DOHH2 (cell line): ENCODE measurements around the gene PRKN.

ENCODE experiments used
- H3F3A ChIP-seq: fragments of 200-600 bp; sonication (generic), shearing (Covaris generic); 2 replicates; pipeline ENCODE4 v1.6.0; 2016; ENCODE audit warnings: antibody characterized with exemption, mild to moderate bottlenecking; ENCODE audit not compliant: control insufficient read depth, insufficient read depth
- H3K27ac ChIP-seq: fragments of 200-600 bp; sonication (generic); 2 replicates; pipeline ENCODE4 v1.5.1; 2014; ENCODE audit warnings: low read depth, mild to moderate bottlenecking, low read length, moderate library complexity
- H3K27me3 ChIP-seq: fragments of 200-600 bp; sonication (generic); 2 replicates; pipeline ENCODE4 v1.6.1; 2014; ENCODE audit warnings: mild to moderate bottlenecking, low read length, mixed read lengths; ENCODE audit not compliant: control insufficient read depth
- H3K36me3 ChIP-seq: fragments of 200-600 bp; sonication (generic); 2 replicates; pipeline ENCODE4 v1.6.1; 2014; ENCODE audit warnings: mild to moderate bottlenecking, low read length, moderate library complexity, mixed read lengths; ENCODE audit not compliant: control insufficient read depth
- H3K4me1 ChIP-seq: fragments of 200-600 bp; sonication (generic); 2 replicates; pipeline ENCODE4 v1.6.1; 2014; ENCODE audit warnings: mild to moderate bottlenecking, low read length, mixed read lengths; ENCODE audit not compliant: control insufficient read depth
- H3K4me2 ChIP-seq: fragments of 200-600 bp; sonication (generic); 2 replicates; pipeline ENCODE4 v1.6.0; 2014; ENCODE audit warnings: mild to moderate bottlenecking, low read length, moderate library complexity
- H3K4me3 ChIP-seq: fragments of 200-600 bp; sonication (generic); 2 replicates; pipeline ENCODE4 v1.5.1; 2014; ENCODE audit warnings: mild to moderate bottlenecking, low read length, mixed read lengths
- H3K79me2 ChIP-seq: fragments of 200-600 bp; sonication (generic); 2 replicates; pipeline ENCODE4 v1.6.1; 2014; ENCODE audit warnings: mild to moderate bottlenecking, low read length, mixed read lengths; ENCODE audit not compliant: control insufficient read depth
- H3K9me2 ChIP-seq: fragments of 200-600 bp; sonication (generic); replicated peaks from 2 replicates; pipeline ENCODE4 v1.6.1; 2014; ENCODE audit warnings: mild to moderate bottlenecking, low read length, mixed read lengths; ENCODE audit not compliant: control insufficient read depth
- H3K9me3 ChIP-seq: fragments of 200-600 bp; sonication (generic); 2 replicates; pipeline ENCODE4 v1.6.1; 2014; ENCODE audit warnings: antibody characterized with exemption, low read length, mixed read lengths; ENCODE audit not compliant: control insufficient read depth, insufficient read depth
- H4K20me1 ChIP-seq: fragments of 200-600 bp; sonication (generic); 2 replicates; pipeline ENCODE4 v1.6.0; 2014; ENCODE audit warnings: low read depth, mild to moderate bottlenecking, antibody characterized with exemption, low read length, moderate library complexity; ENCODE audit not compliant: control insufficient read depth, insufficient read depth
- CTCF ChIP-seq: fragments of 200-600 bp; sonication (generic); IDR thresholded peaks from one replicate; pipeline ENCODE4 v1.5.1; 2014; ENCODE audit warnings: antibody characterized with exemption, mild to moderate bottlenecking, low read depth, low read length; ENCODE audit not compliant: poor library complexity, severe bottlenecking
- EZH2phosphoT487 ChIP-seq: fragments of 200-600 bp; sonication (generic); IDR thresholded peaks from 2 replicates; pipeline ENCODE4 v1.6.1; 2017; ENCODE audit warnings: borderline replicate concordance, mild to moderate bottlenecking, antibody characterized with exemption, low read length, moderate library complexity, mixed read lengths

Gene PRKN

GRCh38 chr6:161372422-161372793 lies 1355.2 kb downstream of the PRKN start:
- no peaks in the 10 kb centered on the region for H3K27me3 ChIP-seq
- H3K4me1 ChIP-seq = 0 out of 2 replicates have a peak, but pooled peaks cover 3% of the 10 kb centered on the region
- H3K27ac ChIP-seq = no peak overlapping the region
- H3K4me2 ChIP-seq = no peak overlapping the region
- H3K79me2 ChIP-seq = no peaks in the 10 kb centered on the region
- no peaks in the 10 kb centered on the region for H3K9me3 ChIP-seq
- H3K4me3 ChIP-seq = no peak overlapping the region
- H3K36me3 ChIP-seq = no peaks in the 10 kb centered on the region
- no peaks in the 10 kb centered on the region for H3K9me2 ChIP-seq
- no peaks in the 10 kb centered on the region for H4K20me1 ChIP-seq
- TF ChIP-seq EZH2phosphoT487 (no peak), CTCF (no peak)
- no peaks in the 10 kb centered on the region for H3F3A ChIP-seq

GRCh38 chr6:161370880-161371279 lies 1356.7 kb downstream of the PRKN start:
- Histone ChIP-seq H3K79me2 (no peaks in the 10 kb centered on the region), H3K4me2 (no peak overlapping the region), H3K4me3 (no peak overlapping the region), H4K20me1 (no peaks in the 10 kb centered on the region), H3K27ac (no peak overlapping the region), H3K27me3 (no peaks in the 10 kb centered on the region), H3K9me2 (no peaks in the 10 kb centered on the region), H3K4me1 (0 out of 2 replicates have a peak, but pooled peaks cover 3% of the 10 kb centered on the region), H3K36me3 (no peaks in the 10 kb centered on the region), H3F3A (no peaks in the 10 kb centered on the region), H3K9me3 (no peaks in the 10 kb centered on the region)
- TF ChIP-seq CTCF = peak; percentile 80
- no peak for TF ChIP-seq EZH2phosphoT487

GRCh38 chr6:161369339-161369738 lies 1358.2 kb downstream of the PRKN start:
- no peak overlapping the region for H3K4me3 ChIP-seq
- no peaks in the 10 kb centered on the region for H3K79me2 ChIP-seq
- H4K20me1 ChIP-seq = no peaks in the 10 kb centered on the region
- H3K36me3 ChIP-seq = no peaks in the 10 kb centered on the region
- no peaks in the 10 kb centered on the region for H3F3A ChIP-seq
- no peaks in the 10 kb centered on the region for H3K27me3 ChIP-seq
- H3K4me2 ChIP-seq = no peak overlapping the region
- no peaks in the 10 kb centered on the region for H3K9me3 ChIP-seq
- 0 out of 2 replicates have a peak, but pooled peaks cover 3% of the 10 kb centered on the region for H3K4me1 ChIP-seq
- no peak overlapping the region for H3K27ac ChIP-seq
- no peaks in the 10 kb centered on the region for H3K9me2 ChIP-seq
- TF ChIP-seq CTCF (no peak), EZH2phosphoT487 (no peak)
